SJSA1 (cell line): ENCODE data around the gene ART3. TPM values are rescaled to one million over a fixed set of nuclear protein-coding genes. Genes with fewer than 3 reads are reported as not detected.

ENCODE experiments used
- DNase-seq, 2 experiments: peaks; one replicate each; pipeline ENCODE4 v3.0.0-alpha.2; 2015 to 2020; ENCODE audit warnings: low spot score in 2 of 2, low read depth in 1 of 2
- H3K27ac ChIP-seq: fragments of 250-450 bp; sonication (Bioruptor Pico); 2 replicates; pipeline ENCODE4 v1.5.1; 2020; ENCODE audit warnings: mild to moderate bottlenecking, moderate library complexity
- H3K27me3 ChIP-seq: fragments of 250-450 bp; sonication (Bioruptor Pico); replicated peaks from 2 replicates; pipeline ENCODE4 v1.5.1; 2020; ENCODE audit warnings: mild to moderate bottlenecking, moderate library complexity
- H3K36me3 ChIP-seq: fragments of 250-450 bp; sonication (Bioruptor Pico); 2 replicates; pipeline ENCODE4 v1.5.1; 2020; ENCODE audit warnings: mild to moderate bottlenecking
- H3K4me1 ChIP-seq: fragments of 250-450 bp; sonication (Bioruptor Pico); replicated peaks from 2 replicates; pipeline ENCODE4 v1.6.1; 2021; ENCODE audit warnings: mild to moderate bottlenecking
- H3K4me3 ChIP-seq: fragments of 250-450 bp; sonication (Bioruptor Pico); 2 replicates; pipeline ENCODE4 v1.5.1; 2020; ENCODE audit warnings: mild to moderate bottlenecking
- H3K9me3 ChIP-seq: fragments of 250-450 bp; sonication (Bioruptor Pico); replicated peaks from 2 replicates; pipeline ENCODE4 v1.5.1; 2020; ENCODE audit warnings: mild to moderate bottlenecking
- total RNA-seq: library from RNA; depleted of rRNA; stranded (reverse); fragments of >200 nt; shearing (Covaris generic); gene quantifications from 2 replicates; pipeline ENCODE4 v1.2.3, GENCODE V29; 2014; rRNA removed

Gene ART3
- total RNA-seq, 1 experiment from 2014 or later: 1.00 TPM

DNA sequence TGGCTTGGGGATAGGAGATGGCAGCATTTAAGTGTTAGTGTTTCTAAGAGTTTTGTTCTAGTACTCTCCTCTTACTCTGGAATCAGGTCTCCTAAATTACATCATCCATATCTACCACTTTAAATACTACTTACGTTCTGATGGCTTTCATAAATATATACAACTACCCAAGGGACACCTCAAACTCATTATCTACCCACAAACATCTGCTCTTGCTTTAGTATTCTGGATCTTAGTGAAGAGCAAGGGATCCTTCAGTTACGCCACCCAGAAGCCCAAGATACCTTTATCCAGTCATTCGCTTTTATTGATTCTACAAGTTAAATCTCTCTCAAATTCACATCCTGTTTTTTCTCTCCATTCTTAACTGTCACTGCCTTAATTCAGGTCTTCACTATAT is 66.7 kb downstream of the ART3 start:
- H3K36me3 ChIP-seq: peaks cover 74% of the 10 kb centered on the region
- H3K27me3 ChIP-seq: no peaks in the 10 kb centered on the region
- DNase-seq: no peak
- peaks cover under 1% of the 10 kb centered on the region; the same call in 1 of the 2 replicates for H3K4me1 ChIP-seq
- no peak overlapping the region for H3K27ac ChIP-seq
- H3K4me3 ChIP-seq: no peak overlapping the region
- no peaks in the 10 kb centered on the region for H3K9me3 ChIP-seq

DNA sequence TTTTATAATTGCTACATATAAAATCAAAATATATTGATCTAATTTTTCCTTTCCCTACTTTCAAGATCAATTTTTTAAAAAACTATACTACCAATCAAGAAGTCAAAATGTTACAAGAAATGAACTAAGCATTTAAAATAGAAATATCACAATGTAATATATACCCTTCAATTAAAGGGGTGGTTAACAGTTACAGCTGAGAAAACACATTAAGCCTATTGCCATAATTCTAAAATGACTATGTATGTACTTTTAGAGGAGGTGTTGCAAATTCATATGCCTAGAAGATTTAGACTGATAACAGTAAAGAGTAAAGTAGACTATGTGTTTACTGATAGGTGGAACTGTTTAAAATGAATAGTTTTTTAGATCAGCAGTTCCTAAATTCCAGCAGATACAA is 70.0 kb downstream of the ART3 start:
- no peak for DNase-seq
- no peaks in the 10 kb centered on the region for H3K9me3 ChIP-seq
- no peak overlapping the region for H3K4me3 ChIP-seq
- peaks cover 14% of the 10 kb centered on the region for H3K4me1 ChIP-seq
- no peaks in the 10 kb centered on the region for H3K27me3 ChIP-seq
- H3K27ac ChIP-seq: no peak overlapping the region
- peaks cover 52% of the 10 kb centered on the region for H3K36me3 ChIP-seq

- Histone ChIP-seq H3K27ac (peak overlapping the region; percentile 79), H3K4me3 (peak overlapping the region; percentile 77), H3K27me3 (no peaks in the 10 kb centered on the region), H3K36me3 (peaks cover 23% of the 10 kb centered on the region), H3K9me3 (no peaks in the 10 kb centered on the region), H3K4me1 (peaks cover 14% of the 10 kb centered on the region)
- peak in 1 of 2 experiments; percentile 82 for DNase-seq
Measured at GRCh38 chr4:76147454-76148141, 73.1 kb downstream of the ART3 start.

DNA sequence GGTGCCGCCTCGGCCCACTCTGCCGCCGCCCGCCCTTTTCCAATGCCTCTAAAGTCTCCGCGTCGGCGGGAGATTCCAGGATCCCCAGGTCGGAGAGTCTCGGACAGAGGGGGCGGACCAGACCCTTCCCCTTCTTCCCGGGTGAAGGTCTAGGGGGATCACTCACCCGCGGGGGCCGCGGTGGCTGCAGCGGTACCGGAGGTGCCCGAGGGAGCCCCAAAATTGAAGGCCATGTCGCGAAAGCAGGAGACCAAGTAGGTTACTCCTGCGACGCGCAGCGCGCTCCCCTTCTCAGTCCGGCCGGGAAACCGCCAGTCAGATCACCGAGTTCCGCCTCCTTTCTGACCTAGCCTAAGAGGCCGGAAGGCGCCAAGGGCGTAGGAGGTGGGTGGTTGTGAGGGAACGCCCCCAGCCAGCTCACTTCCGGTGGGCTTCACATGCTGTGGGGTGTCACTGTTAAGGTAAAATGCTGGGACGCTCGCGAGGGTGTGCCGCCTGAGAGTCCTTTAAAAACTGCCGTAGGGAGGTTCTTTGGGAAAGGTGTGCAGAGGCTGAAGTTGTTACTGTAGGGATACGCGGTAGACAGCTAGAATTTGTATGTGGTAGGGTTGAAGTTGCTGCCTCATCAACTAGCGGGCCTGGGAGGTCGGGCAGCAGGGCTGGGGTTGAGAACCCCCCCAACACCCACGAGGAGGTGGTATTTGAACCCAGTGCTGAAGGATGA is 73.8 kb downstream of the ART3 start, which contains the start of gene NUP54:
TSS of gene NUP54 (minus strand) at position 256 of the 724 bp plus-strand sequence. CDS start at position 233, 23 bp downstream.
- Histone ChIP-seq H3K4me3 (peak within 1 kb of the TSS; percentile 77), H3K27ac (peak within 1 kb of the TSS; percentile 79), H3K36me3 (peaks cover 16% of the 10 kb centered on the region), H3K4me1 (peaks cover 14% of the 10 kb centered on the region), H3K9me3 (no peaks in the 10 kb centered on the region), H3K27me3 (no peaks in the 10 kb centered on the region)
- DNase-seq: peak; percentile 94 to 95

DNA sequence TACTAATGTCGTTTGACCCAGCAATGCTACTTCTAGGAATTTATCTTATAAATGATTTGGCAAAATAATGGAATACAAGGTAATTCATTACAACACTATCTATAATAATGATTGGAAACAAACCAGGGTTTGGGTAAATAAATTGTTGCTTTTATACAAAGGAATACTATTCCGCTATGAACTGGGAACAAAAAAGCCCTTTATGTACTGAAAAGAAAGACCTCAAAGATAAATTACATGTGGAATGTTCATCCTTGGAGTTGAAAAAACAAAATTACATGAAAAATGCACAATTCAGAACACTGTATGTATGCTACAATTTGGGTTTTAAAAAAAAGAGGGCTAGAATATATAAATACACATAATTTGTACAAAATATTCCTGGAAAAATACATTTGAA is 78.8 kb downstream of the ART3 start:
- H3K27me3 ChIP-seq: no peaks in the 10 kb centered on the region
- H3K9me3 ChIP-seq: no peaks in the 10 kb centered on the region
- peaks cover 10% of the 10 kb centered on the region for H3K4me1 ChIP-seq
- H3K4me3 ChIP-seq: no peak overlapping the region
- H3K27ac ChIP-seq: no peak overlapping the region
- no peak for DNase-seq
- no peaks in the 10 kb centered on the region for H3K36me3 ChIP-seq

DNA sequence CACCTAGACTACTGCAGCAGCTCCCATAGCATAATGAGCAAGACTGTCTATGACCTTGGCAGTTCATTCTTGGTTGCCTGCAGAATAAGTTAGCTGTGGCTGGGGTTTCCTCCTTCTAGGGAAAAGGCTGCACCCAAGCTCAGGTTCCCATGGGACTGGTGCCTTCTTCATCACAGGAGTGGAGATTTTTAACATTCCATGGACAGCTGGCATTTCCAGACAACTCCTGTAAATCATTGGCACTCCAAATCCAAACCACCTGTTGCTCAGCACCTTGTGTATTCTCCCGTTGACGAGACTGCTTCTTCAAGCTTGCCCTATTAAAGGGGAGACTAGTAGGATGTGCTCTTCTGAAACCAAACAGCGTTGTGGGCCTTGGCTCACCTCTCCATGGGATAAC is 81.5 kb downstream of the ART3 start:
- DNase-seq: no peak
- peaks cover 9% of the 10 kb centered on the region for H3K36me3 ChIP-seq

DNA sequence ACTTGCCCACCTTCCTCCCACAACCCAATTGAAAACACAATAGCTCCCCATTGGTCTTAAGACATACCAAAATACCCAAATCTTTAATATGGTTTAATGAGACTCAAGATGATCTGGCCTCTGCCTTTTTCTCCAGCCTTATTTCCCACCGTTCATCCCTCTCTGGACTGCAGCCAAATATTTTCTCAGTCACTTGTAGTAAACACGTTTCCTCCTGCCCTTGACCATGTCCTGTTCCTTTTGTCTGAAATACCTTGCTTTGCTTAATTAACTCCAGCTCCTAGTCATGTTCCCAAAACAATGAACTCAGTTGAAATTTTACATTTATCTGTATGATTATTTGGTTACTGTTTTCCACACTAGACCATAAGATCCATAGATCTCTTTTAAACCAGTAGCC is 82.1 kb downstream of the ART3 start:
- Histone ChIP-seq H3K27ac (no peak overlapping the region), H3K4me3 (no peak overlapping the region), H3K27me3 (no peaks in the 10 kb centered on the region), H3K36me3 (peaks cover 16% of the 10 kb centered on the region), H3K4me1 (0 out of 2 replicates have a peak, but pooled peaks cover 3% of the 10 kb centered on the region), H3K9me3 (no peaks in the 10 kb centered on the region)
- DNase-seq: no peak

More for the DNA sequence above, 81.5 kb downstream of the ART3 start:
- H3K27me3 ChIP-seq: no peaks in the 10 kb centered on the region
- H3K9me3 ChIP-seq: no peaks in the 10 kb centered on the region
- no peak overlapping the region for H3K4me3 ChIP-seq
- no peak overlapping the region for H3K27ac ChIP-seq
- 0 out of 2 replicates have a peak, but pooled peaks cover 3% of the 10 kb centered on the region for H3K4me1 ChIP-seq

- Histone ChIP-seq H3K4me1 (0 out of 2 replicates have a peak, but pooled peaks cover 3% of the 10 kb centered on the region), H3K9me3 (no peaks in the 10 kb centered on the region), H3K27ac (no peak overlapping the region), H3K27me3 (no peaks in the 10 kb centered on the region), H3K4me3 (no peak overlapping the region), H3K36me3 (peaks cover 38% of the 10 kb centered on the region)
- no peak for DNase-seq
Measured at GRCh38 chr4:76160355-76160754, 85.8 kb downstream of the ART3 start.

Other genes with a start within 250 kb of the ART3 start
- gene PPEF2, start 172.3 kb upstream of the ART3 start, total RNA-seq: not detected in 2 replicates
- 34.3 and 70.4 TPM in 2 replicates for gene NAAA, start 133.7 kb upstream of the ART3 start, total RNA-seq
- gene SDAD1, start 83.8 kb upstream of the ART3 start, total RNA-seq: 41.0 and 45.1 TPM in 2 replicates
- gene CXCL9, start 67.2 kb upstream of the ART3 start, total RNA-seq: not detected in 2 replicates
- gene CXCL10, start 51.2 kb upstream of the ART3 start, total RNA-seq: 0.29 TPM in 1 of 2 replicates, not detected in the other
- gene CXCL11, start 38.6 kb upstream of the ART3 start, total RNA-seq: not detected in 2 replicates
- 37.5 and 77.7 TPM in 2 replicates for gene NUP54, start 73.7 kb downstream of the ART3 start, total RNA-seq
- gene SCARB2, start 139.1 kb downstream of the ART3 start, total RNA-seq: 125 and 145 TPM in 2 replicates
- gene FAM47E, start 177.0 kb downstream of the ART3 start, total RNA-seq: not detected in 2 replicates
- 10.3 and 10.6 TPM in 2 replicates for gene STBD1, start 232.0 kb downstream of the ART3 start, total RNA-seq